Stimulated activated CD8-positive, alpha-beta memory T cell treated with anti-CD3 and anti-CD28 coated beads, Interleukin-12 subunit alpha, Interleukin-12 subunit beta, amount 100 ng/mL, for 24 hours (primary cell): ENCODE results near the gene PSG3.
"Not testable (repeated sequence)": the region's sequence is repeated elsewhere in the genome, so short reads cannot be mapped to it uniquely, and the experiment has no call there.

Source experiments
- DNase-seq: peaks from one replicate; pipeline ENCODE4 v3.0.0-alpha.2; 2020; ENCODE audit errors: extremely low read depth

The PSG3 gene

GRCh38 chr19:42695811-42696503 lies 44.3 kb downstream of the PSG3 start:
- no peak for DNase-seq

GRCh38 chr19:42693760-42694350 lies 46.4 kb downstream of the PSG3 start:
- DNase-seq, result no peak

- no peak for DNase-seq
Observed at GRCh38 chr19:42683917-42684513, 56.3 kb downstream of the PSG3 start.

- not testable (repeated sequence) for DNase-seq
Observed at GRCh38 chr19:42676326-42676725, 64.0 kb downstream of the PSG3 start.

DNA sequence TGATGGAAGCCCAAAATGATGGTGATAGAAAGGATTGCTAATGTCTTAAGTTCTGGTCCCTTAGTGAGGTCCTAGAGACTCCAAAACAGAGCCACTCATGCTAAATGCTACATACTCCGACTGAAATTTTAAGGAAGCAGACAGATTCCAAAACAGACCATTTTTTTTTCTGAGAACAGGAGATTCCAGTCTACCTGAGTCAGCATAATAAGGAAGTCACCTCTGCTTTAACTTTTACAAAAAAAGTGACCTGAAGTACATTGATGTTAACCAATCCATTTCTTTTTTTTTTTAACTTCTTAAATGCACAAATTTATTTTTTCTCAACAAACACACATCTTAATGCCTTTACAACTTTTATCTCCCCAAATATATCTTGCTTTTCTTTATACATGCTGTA lies 65.7 kb downstream of the PSG3 start:
- not testable (repeated sequence) for DNase-seq
